ENCODE data around the gene EFNB1.

DNA sequence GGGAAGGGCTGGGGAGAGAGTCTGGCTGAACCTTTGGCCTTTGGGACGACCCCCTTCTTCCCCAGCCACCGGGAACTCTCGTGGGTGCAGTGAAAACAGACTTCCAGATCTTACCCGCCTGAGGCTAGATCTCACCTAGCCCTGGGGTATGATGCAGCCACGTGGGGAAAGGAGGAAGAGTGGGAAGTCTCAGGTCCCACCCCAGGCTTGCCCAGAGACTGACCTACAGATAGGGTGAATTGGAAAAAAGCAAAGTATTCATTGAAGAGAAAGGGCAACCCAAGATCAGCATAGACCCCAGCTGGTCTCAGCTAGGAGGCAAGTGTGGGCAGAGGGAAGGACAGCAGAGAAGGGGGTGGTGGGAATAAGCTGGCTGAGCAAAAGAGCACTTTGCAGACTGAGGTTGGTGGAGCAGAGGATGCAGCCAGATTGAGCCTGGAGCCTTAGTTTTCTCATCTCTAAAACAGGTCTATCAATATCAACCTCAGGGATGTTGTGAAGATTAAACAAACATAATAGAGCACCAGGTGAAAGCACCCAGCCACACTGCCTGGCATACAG lies 4.2 kb upstream of the EFNB1 start:
- TF ChIP-seq, protein P1, sequence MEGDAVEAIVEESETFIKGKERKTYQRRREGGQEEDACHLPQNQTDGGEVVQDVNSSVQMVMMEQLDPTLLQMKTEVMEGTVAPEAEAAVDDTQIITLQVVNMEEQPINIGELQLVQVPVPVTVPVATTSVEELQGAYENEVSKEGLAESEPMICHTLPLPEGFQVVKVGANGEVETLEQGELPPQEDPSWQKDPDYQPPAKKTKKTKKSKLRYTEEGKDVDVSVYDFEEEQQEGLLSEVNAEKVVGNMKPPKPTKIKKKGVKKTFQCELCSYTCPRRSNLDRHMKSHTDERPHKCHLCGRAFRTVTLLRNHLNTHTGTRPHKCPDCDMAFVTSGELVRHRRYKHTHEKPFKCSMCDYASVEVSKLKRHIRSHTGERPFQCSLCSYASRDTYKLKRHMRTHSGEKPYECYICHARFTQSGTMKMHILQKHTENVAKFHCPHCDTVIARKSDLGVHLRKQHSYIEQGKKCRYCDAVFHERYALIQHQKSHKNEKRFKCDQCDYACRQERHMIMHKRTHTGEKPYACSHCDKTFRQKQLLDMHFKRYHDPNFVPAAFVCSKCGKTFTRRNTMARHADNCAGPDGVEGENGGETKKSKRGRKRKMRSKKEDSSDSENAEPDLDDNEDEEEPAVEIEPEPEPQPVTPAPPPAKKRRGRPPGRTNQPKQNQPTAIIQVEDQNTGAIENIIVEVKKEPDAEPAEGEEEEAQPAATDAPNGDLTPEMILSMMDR (IDR thresholded peaks at IDR 0.05) = no peak
- TF ChIP-seq POLR2A (IDR thresholded peaks at IDR 0.05) = no peak
